HG02884 (cell line): ENCODE measurements around the gene AOPEP.

Source experiments
- ATAC-seq: cut with Tn5 transposase; IDR thresholded peaks from one replicate; pipeline ENCODE4 v1.9.1; 2021; ENCODE audit warnings: mild to moderate bottlenecking, moderate library complexity; ENCODE audit not compliant: unreplicated experiment

AOPEP gene

GRCh38 chr9:94887721-94888120 lies 161.2 kb downstream of the AOPEP start:
- ATAC-seq, result no peak

GRCh38 chr9:94888775-94889174 lies 162.3 kb downstream of the AOPEP start:
- ATAC-seq, result no peak

GRCh38 chr9:94889628-94890027 lies 163.1 kb downstream of the AOPEP start:
- ATAC-seq, result no peak

- ATAC-seq, result no peak
These were observed 164.7 kb downstream of the AOPEP start for GRCh38 chr9:94891183-94891582.

GRCh38 chr9:94892675-94893074 lies 166.2 kb downstream of the AOPEP start:
- ATAC-seq, result no peak

DNA sequence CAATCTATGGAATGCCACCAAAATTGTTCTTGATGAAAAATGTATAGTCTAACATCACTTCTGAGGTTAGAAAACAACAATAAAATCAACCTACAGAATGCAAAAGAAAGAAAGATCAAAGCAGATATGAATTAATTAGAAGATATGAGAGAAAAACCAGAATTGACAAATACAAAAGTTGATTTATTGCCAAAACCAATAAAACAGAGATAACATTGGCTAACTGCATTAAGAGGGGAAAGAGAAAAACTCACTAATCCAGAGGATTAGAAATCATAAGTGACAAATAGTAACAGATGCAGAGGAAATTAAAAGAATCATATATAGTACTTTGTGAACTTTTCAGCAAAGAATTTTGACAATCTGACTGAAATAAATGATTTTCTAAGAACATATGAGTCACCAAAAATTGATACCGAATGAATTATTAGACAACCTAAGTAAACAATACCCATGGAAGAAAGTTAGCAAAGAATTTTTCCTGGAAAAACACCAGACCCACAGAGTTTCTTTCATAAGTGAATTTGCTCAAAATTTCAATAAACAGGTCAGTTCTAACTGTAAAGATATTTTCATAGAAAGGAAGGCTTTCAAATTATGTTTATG lies 167.7 kb downstream of the AOPEP start:
- ATAC-seq, result no peak

DNA sequence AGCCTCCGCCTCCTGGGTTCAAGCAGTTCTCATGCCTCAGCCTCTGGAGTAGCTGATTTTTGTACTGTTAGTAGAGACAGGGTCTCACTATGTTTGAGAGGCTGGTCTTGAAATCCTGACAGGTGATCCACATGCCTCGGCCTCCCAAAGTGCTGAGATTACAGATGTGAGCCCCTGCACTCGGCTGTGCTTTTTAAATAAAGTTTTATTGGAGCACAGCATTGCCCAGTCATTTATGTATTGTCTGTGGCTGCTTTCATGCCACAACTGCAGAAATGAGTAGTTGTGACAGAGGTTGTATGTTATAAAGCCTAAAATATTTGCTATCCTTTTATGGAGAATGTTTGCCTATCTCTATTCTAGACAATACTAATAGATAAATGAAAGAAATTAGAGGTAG lies 169.2 kb downstream of the AOPEP start:
- no peak for ATAC-seq

DNA sequence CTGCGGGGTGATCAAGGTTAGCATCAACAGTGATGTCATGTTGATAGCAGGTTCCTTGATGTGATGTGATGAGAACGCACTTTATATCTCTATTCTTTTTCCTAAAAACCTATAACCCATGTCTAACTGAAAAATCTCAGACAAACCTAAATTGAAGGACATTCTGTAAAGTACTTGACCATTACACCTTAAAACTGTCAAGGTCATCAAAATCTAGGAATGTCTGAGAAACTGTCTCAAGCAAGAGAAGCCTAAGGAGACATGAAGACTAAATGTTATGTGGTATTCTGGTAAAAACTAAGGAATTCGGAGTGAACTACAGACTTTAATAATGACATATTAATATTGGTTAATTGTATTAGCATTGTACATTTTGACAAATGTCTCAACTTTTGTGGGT lies 170.0 kb downstream of the AOPEP start:
- no peak for ATAC-seq

DNA sequence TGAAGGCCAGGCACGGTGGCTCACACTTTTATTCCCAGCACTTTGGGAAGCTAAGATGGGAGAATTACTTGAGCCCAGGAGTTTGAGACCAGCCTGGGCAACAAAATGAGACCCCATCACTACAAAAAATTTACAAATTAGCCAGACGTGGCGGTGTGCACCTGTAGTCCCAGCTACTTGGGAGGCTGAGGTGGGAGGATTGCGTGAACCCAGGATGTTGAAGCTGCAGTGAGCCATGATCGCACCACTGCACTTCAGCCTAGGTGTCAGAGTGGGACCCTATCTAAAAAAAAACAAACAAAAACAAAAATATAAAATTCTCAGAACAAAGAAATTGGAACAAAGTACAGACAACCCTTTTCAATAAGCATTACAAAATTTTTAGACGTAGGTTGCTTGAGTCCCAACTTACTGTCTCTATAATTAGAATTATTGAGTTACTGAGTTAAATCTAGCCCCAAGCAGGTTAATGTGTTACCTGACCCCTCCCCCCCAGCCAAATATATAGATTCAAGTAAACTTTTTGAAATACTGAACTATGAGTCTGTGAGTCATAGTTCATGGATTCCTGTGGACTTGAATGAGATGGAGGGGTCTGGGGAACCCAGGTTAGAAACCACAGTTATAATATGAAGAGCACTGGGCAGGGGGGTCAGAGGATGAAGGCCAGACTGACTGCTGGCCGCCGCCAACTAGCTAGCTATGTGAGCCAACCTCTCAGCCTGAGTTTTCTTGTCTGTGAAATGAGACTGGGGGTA lies 173.1 kb downstream of the AOPEP start:
- ATAC-seq, result no peak

DNA sequence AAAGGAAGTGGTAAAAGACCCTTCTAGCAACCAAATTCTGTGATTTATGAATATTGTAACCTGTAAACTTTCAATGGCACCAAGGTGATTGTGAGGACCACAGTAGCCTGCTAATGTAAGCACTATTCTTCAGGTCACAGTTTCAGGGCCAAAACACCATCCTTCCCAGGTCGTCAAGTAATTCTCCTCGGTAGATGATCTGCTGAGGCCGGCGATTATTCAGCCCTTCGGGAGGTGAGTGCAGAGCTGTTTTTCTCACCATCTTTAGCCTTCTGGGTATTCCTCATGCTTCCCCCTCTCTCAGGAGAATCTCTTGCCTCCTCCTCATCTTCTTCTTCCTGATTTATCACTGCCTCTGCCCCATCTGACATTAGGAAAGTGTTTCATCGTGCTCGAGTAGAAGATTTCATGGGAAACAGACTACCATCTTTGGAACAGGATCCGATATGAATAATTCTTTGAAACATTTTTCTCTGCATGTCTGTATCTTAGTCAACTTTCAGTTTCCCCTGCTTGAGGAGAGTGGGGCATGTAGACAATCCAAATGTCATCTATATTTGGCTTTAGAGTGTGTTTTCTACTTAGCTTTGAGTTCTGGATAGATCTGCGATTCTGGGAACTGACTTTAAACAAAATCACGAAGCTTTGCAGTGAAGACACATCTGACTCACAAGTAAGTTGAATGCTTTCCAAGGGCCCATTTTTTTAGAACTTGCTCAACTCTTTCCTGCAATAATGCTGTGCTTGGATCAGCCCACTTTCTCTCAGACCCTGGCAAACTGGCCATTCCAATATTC lies 173.9 kb downstream of the AOPEP start:
- no peak for ATAC-seq

GRCh38 chr9:94901019-94901363 lies 174.5 kb downstream of the AOPEP start:
- ATAC-seq, result no peak

DNA sequence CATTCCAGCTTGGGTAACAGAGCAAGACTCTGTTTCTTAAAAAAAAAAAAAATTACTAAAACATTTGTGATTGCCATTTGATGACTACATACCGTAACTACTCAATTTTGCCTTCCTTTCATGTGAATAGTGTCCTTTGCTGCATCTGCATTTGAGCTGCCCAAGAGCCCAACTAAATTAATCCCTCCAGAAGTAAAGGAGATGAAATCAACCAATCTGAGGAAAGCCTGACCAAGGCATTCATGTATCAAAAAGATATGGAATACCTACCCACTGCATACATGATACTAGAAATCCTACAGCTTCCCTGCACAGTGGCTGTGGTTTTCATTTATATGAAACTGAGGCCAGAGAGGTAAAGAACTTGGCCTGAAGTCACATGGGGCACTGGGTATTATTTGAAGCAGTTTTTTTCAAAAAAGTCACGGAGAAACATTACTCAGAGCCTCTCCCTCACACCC lies 177.5 kb downstream of the AOPEP start:
- no peak for ATAC-seq

DNA sequence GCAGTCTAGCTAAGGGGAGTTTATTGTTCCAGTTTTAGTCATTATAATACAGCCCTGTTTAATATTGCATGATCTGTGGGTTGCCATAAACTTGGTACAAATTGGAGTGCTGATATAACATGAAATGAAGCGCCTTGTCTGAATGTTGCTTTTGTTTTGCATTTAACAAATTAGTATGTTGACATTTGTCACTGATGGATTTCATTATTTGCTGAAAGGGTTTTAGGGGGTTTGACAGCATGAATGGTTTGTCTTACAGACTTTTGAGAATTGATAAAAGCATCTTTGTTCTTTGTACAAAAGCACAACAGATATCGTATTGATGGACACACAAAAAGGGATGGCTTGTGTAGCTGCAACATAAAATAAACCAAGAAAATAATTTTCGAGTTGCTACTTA lies 178.3 kb downstream of the AOPEP start:
- no peak for ATAC-seq

GRCh38 chr9:94905606-94906005 lies 179.1 kb downstream of the AOPEP start:
- ATAC-seq, result no peak

DNA sequence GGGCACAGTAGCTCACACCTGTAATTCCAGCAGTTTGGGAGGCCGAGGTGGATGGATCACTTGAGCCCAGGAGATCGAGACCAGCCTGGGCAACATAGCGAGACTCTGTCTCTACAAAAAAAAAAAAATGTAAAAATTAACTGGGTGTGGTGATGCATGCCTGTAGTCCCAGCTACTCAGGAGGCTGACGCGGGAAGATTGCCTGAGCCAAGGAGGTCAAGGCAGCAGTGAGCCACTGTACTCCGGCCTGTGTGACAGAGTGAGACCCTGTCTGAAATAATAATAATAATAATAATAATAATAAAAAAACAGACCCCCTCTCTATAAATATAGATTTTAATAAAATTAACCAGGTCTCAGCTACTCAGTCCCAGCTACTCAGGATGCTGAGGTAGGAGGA lies 179.7 kb downstream of the AOPEP start:
- ATAC-seq, result no peak

DNA sequence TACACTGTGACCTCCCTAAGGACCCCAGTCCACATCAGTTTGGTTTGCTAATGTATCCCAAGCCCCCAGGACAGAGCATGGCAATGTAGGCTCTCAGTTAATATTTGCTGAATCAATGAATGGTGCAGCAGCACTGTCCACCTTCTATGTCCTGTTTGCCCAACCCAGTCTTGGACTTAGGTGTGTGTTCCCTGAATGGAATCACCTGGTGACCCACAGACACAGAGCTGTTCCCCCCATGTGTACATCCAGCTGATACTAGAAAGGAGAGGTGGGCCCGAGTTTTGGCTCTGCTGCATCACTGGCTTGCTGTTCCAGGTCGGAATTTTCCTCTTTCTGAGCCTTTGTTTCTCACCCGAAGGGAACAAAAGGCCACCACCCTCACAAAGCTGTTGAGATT lies 180.2 kb downstream of the AOPEP start:
- no peak for ATAC-seq

GRCh38 chr9:94907264-94907936 lies 180.9 kb downstream of the AOPEP start:
- no peak for ATAC-seq

GRCh38 chr9:94908011-94908563 lies 181.6 kb downstream of the AOPEP start:
- ATAC-seq, result no peak

- ATAC-seq, result no peak
These were observed 182.2 kb downstream of the AOPEP start for GRCh38 chr9:94908583-94909249.

DNA sequence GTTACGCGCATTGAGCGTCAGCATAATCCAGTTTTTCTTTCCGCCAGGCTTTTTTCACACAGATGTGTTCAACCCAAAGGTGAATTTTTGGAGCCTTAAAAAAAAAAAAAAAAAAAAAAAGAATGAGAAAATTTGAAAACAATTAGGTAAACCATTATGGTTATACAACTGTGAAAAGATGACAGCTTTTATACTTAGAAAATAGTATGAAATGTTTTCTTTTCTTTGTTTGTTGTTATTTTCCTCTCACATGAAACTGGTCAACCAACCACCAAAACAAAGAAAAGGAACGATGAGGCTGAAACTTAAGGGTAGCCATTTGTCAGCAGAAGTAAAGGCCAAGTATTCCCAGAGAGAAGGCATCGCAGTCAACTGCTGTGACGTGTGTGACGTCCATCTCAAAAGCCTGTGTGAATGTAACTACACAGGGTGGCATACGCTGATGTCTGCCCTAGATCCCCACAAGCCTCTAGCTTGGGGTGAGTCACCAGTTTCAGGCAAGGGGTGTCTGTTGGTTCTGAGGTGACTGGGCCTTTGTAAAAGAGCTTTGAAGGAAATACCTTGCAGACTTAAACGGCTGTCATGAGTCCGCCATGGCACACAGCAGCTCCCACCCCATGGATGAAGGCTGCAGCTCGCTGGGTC lies 182.9 kb downstream of the AOPEP start:
- no peak for ATAC-seq
